GM12874 (cell line): ENCODE data around the gene GABBR2.

Experiments used
- TF ChIP-seq, protein P1 (sequence below): IDR thresholded peaks from 2 replicates; pipeline ENCODE4 v1.5.1; 2011; ENCODE audit warnings: low read depth, mild to moderate bottlenecking, control low read depth, low read length, moderate library complexity; ENCODE audit not compliant: insufficient read depth

The GABBR2 gene

DNA sequence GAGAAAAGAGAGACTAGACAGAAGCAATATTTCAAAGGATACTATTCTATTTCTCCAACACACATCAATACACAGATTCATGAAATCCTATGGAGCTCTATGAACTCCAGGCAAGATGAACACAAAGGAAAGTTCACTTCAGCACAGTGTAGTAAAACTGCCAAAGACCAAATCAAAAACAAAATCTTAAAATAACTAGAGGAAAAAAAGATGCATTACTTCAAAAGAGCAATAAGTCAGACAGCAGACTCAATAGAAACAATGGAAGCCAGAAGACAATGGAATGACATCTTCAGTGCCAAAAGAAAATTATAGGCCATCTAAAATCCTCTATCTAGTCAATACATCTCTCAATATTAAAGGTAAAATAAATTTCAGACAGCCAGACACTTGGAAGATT is 248.0 kb downstream of the GABBR2 start:
- TF ChIP-seq, protein P1, sequence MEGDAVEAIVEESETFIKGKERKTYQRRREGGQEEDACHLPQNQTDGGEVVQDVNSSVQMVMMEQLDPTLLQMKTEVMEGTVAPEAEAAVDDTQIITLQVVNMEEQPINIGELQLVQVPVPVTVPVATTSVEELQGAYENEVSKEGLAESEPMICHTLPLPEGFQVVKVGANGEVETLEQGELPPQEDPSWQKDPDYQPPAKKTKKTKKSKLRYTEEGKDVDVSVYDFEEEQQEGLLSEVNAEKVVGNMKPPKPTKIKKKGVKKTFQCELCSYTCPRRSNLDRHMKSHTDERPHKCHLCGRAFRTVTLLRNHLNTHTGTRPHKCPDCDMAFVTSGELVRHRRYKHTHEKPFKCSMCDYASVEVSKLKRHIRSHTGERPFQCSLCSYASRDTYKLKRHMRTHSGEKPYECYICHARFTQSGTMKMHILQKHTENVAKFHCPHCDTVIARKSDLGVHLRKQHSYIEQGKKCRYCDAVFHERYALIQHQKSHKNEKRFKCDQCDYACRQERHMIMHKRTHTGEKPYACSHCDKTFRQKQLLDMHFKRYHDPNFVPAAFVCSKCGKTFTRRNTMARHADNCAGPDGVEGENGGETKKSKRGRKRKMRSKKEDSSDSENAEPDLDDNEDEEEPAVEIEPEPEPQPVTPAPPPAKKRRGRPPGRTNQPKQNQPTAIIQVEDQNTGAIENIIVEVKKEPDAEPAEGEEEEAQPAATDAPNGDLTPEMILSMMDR: no peak

DNA sequence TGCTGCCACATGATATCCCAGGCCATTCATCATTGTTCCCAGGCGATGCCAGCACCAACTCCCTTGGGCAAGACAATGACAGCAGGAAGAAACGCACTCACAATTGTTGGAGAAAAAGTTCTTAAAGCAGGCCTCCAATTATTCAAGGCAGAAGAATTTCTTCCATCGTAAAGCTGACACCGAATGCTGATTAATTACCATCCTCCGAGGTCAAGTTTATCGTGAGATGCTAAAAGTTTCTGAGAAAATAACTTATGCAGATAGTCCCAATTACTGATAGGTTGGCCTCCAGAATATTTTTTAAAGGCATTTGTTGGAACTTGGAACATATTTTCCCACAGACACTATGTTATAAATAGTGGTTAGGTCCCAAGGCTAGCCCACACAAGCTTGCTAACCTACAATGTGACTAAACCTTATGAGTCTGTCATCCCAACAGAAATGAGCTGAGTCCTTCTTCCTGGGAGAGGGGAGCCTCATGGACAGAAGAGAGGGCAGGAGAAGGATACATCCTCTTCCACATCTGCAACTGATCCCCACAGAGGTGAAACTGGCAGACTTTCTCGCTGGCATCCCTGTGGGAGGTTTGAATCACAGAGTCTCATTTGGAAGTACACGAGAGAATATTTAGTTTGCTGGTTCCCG is 250.9 kb downstream of the GABBR2 start:
- TF ChIP-seq, protein P1: no peak

GRCh38 chr9:98456156-98456613 is 252.6 kb downstream of the GABBR2 start:
- TF ChIP-seq, protein P1: no peak

- TF ChIP-seq, protein P1: no peak
Observed at GRCh38 chr9:98455256-98456155, 253.2 kb downstream of the GABBR2 start.

- TF ChIP-seq, protein P1: no peak
Observed at GRCh38 chr9:98453589-98454311, 255.0 kb downstream of the GABBR2 start.

- TF ChIP-seq, protein P1: no peak
Observed at GRCh38 chr9:98451576-98451975, 257.2 kb downstream of the GABBR2 start.

GRCh38 chr9:98450496-98450895 is 258.2 kb downstream of the GABBR2 start:
- TF ChIP-seq, protein P1: no peak
